Astrocyte (in vitro differentiated cells and primary cell): Measurements from ENCODE around the gene RNF180. TPM values are rescaled to one million over a fixed set of nuclear protein-coding genes. Genes with fewer than 3 reads are reported as not detected.

Experiments
- DNase-seq: peaks from one replicate; pipeline ENCODE4 v3.0.0-alpha.2; 2010; ENCODE audit warnings: low read depth
- FAIRE-seq: peaks from 2 replicates; lab custom pipeline; 2011; peaks lifted over from hg19 to GRCh38; lab: Jason Lieb, UNC
- H2AFZ ChIP-seq: 2 replicates; pipeline ENCODE4 v1.6.0; 2012; ENCODE audit warnings: low read depth, low read length, inconsistent platforms
- H3K27ac ChIP-seq: 2 replicates; pipeline ENCODE4 v1.5.1; 2011; ENCODE audit warnings: low read depth, low read length, inconsistent platforms
- H3K27me3 ChIP-seq: 2 replicates; pipeline ENCODE4 v1.6.0; 2011; ENCODE audit warnings: low read length, inconsistent platforms; ENCODE audit not compliant: insufficient read depth
- H3K36me3 ChIP-seq: 2 replicates; pipeline ENCODE4 v1.5.1; 2011; ENCODE audit warnings: low read length, inconsistent platforms; ENCODE audit not compliant: insufficient read depth
- H3K4me1 ChIP-seq: 2 replicates; pipeline ENCODE4 v1.5.1; 2011; ENCODE audit warnings: low read length, inconsistent platforms; ENCODE audit not compliant: insufficient read depth
- H3K4me2 ChIP-seq: 2 replicates; pipeline ENCODE4 v1.6.0; 2012; ENCODE audit warnings: low read length, inconsistent platforms
- H3K4me3 ChIP-seq: 2 replicates; pipeline ENCODE4 v1.5.1; 2011; ENCODE audit warnings: low read depth, mild to moderate bottlenecking, low read length, inconsistent platforms; ENCODE audit not compliant: insufficient read depth
- H3K79me2 ChIP-seq: 2 replicates; pipeline ENCODE4 v1.6.0; 2012; ENCODE audit warnings: mild to moderate bottlenecking, low read length, inconsistent platforms; ENCODE audit not compliant: insufficient read depth
- H3K9ac ChIP-seq: 2 replicates; pipeline ENCODE4 v1.6.0; 2012; ENCODE audit warnings: mild to moderate bottlenecking, low read length, inconsistent platforms
- H3K9me3 ChIP-seq: 2 replicates; pipeline ENCODE4 v1.5.1; 2012; ENCODE audit warnings: low read depth, mild to moderate bottlenecking, low read length, inconsistent platforms; ENCODE audit not compliant: insufficient read depth
- H4K20me1 ChIP-seq: 2 replicates; pipeline ENCODE4 v1.6.0; 2012; ENCODE audit warnings: low read length, inconsistent platforms; ENCODE audit not compliant: insufficient read depth
- H3K27ac Mint-ChIP-seq: one replicate; pipeline ENCODE4 v1.8.0; 2021; ENCODE audit warnings: mild to moderate bottlenecking, mixed read lengths; ENCODE audit not compliant: unreplicated experiment
- H3K27me3 Mint-ChIP-seq: one replicate; pipeline ENCODE4 v1.8.0; 2021; ENCODE audit warnings: low read depth, mixed read lengths; ENCODE audit not compliant: unreplicated experiment
- H3K36me3 Mint-ChIP-seq: one replicate; pipeline ENCODE4 v1.8.0; 2021; ENCODE audit warnings: low read depth, mixed read lengths; ENCODE audit not compliant: unreplicated experiment
- H3K4me1 Mint-ChIP-seq: one replicate; pipeline ENCODE4 v1.8.0; 2021; ENCODE audit warnings: low read depth, mixed read lengths; ENCODE audit not compliant: unreplicated experiment
- H3K4me3 Mint-ChIP-seq: one replicate; pipeline ENCODE4 v1.8.0; 2021; ENCODE audit warnings: mild to moderate bottlenecking, moderate library complexity, mixed read lengths; ENCODE audit not compliant: unreplicated experiment
- H3K9me3 Mint-ChIP-seq: one replicate; pipeline ENCODE4 v1.8.0; 2021; ENCODE audit warnings: mild to moderate bottlenecking, mixed read lengths; ENCODE audit not compliant: unreplicated experiment
- EZH2 ChIP-seq: IDR thresholded peaks from 2 replicates; pipeline ENCODE4 v1.6.1; 2012; ENCODE audit warnings: mild to moderate bottlenecking, low read length, inconsistent platforms; ENCODE audit not compliant: insufficient read depth
- total RNA-seq: library from RNA; stranded (reverse); gene quantifications from 2 replicates; pipeline ENCODE4 v1.2.1, GENCODE V29; 2021
- TF ChIP-seq, protein P1 (sequence below): IDR thresholded peaks from 2 replicates; pipeline ENCODE4 v1.5.1; 2011; ENCODE audit warnings: low read depth, mild to moderate bottlenecking, inconsistent platforms, low read length, moderate library complexity; ENCODE audit not compliant: insufficient read depth

Gene RNF180
- total RNA-seq, 1 donor from 2014 or later, result 5.4 TPM

DNA sequence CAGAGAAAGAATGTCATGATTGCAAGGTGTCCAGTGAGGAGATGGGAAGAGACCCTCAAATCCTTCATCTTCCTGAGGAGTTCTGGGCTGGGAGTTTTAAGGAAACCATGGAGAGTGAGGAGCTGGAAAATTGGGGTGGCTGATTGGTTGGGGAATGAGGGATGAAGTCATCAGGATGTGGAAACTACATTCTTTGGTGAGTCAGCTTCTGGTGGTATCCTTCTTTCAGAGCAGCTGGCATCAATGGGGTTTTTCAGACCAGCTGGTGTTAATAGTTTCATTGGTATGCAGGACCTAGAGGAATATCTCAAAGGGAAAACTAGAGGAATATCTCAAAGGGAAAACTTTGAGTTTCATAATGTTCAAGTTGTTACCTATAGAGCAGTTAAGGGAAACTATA lies 45.2 kb downstream of the RNF180 start:
- no peaks in the 10 kb centered on the region for H3K79me2 ChIP-seq
- DNase-seq (peak; percentile 90), FAIRE-seq (peak; percentile 84)
- H3K27ac ChIP-seq, result peak overlapping the region; percentile 59
- peak overlapping the region; percentile 32 for H2AFZ ChIP-seq
- peak overlapping the region; percentile 23 for H3K9ac ChIP-seq
- TF ChIP-seq, protein P1, sequence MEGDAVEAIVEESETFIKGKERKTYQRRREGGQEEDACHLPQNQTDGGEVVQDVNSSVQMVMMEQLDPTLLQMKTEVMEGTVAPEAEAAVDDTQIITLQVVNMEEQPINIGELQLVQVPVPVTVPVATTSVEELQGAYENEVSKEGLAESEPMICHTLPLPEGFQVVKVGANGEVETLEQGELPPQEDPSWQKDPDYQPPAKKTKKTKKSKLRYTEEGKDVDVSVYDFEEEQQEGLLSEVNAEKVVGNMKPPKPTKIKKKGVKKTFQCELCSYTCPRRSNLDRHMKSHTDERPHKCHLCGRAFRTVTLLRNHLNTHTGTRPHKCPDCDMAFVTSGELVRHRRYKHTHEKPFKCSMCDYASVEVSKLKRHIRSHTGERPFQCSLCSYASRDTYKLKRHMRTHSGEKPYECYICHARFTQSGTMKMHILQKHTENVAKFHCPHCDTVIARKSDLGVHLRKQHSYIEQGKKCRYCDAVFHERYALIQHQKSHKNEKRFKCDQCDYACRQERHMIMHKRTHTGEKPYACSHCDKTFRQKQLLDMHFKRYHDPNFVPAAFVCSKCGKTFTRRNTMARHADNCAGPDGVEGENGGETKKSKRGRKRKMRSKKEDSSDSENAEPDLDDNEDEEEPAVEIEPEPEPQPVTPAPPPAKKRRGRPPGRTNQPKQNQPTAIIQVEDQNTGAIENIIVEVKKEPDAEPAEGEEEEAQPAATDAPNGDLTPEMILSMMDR, result no peak
- no peak for TF ChIP-seq EZH2
- no peaks in the 10 kb centered on the region for H4K20me1 ChIP-seq
- no peaks in the 10 kb centered on the region for H3K27me3 Mint-ChIP-seq
- H3K4me1 Mint-ChIP-seq, result peaks cover 26% of the 10 kb centered on the region
- no peaks in the 10 kb centered on the region for H3K9me3 ChIP-seq
- H3K4me3 ChIP-seq, result no peak overlapping the region
- no peaks in the 10 kb centered on the region for H3K36me3 Mint-ChIP-seq
- no peaks in the 10 kb centered on the region for H3K9me3 Mint-ChIP-seq
- peak overlapping the region; percentile 43 for H3K27ac Mint-ChIP-seq
- no peaks in the 10 kb centered on the region for H3K36me3 ChIP-seq
- H3K4me2 ChIP-seq, result peak overlapping the region; percentile 61
- H3K27me3 ChIP-seq, result no peaks in the 10 kb centered on the region
- H3K4me1 ChIP-seq, result peaks cover 13% of the 10 kb centered on the region
- no peak overlapping the region for H3K4me3 Mint-ChIP-seq

DNA sequence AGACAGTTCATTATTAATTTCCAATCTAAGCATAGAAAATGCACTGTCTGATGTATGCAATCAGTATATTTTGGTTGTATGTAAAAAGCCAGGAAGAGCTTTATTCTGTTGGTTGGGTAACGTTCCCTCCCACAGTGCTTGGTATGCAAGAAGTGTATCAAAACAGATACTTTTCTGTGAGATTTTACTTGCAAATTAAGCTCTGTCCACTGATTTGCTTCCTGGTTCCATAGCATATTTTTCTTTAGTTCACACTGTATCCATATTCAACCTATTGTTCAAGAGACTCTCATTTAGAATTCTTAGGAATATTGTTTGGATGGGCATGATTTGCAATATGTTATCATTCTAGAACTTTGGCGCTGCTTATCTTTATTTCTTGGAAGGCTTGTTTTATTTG lies 47.4 kb downstream of the RNF180 start:
- FAIRE-seq, result no peak
- no peaks in the 10 kb centered on the region for H3K9me3 Mint-ChIP-seq
- H4K20me1 ChIP-seq, result no peaks in the 10 kb centered on the region

DNA sequence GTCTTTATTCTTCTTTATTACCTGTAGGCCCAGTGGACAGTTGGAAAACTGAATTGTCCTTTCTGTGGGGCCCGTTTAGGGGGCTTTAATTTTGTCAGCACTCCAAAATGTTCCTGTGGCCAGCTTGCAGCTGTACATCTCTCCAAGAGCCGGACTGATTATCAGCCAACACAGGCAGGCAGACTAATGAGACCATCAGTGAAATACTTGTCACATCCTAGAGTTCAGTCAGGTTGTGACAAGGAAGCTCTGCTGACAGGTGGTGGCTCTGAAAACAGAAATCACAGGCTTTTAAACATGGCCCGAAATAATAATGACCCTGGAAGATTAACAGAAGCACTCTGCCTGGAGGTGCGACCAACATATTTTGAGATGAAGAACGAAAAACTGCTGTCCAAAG lies 47.9 kb downstream of the RNF180 start:
- no peak overlapping the region for H3K4me3 Mint-ChIP-seq
- no peaks in the 10 kb centered on the region for H3K36me3 ChIP-seq
- H3K9ac ChIP-seq, result no peak overlapping the region
- no peak overlapping the region for H3K4me2 ChIP-seq
- TF ChIP-seq, protein P1, result no peak
- TF ChIP-seq EZH2, result no peak
- H3K79me2 ChIP-seq, result no peaks in the 10 kb centered on the region
- H2AFZ ChIP-seq, result peak overlapping the region; percentile 50
- no peaks in the 10 kb centered on the region for H3K36me3 Mint-ChIP-seq
- H3K27me3 Mint-ChIP-seq, result no peaks in the 10 kb centered on the region
- no peak overlapping the region for H3K27ac ChIP-seq
- H3K27me3 ChIP-seq, result no peaks in the 10 kb centered on the region
- no peak overlapping the region for H3K27ac Mint-ChIP-seq
- H3K4me3 ChIP-seq, result no peak overlapping the region
- H3K9me3 ChIP-seq, result no peaks in the 10 kb centered on the region
- FAIRE-seq, result no peak
- H3K4me1 ChIP-seq, result peaks cover 13% of the 10 kb centered on the region
- peaks cover 18% of the 10 kb centered on the region for H3K4me1 Mint-ChIP-seq
- no peak for DNase-seq
- no peaks in the 10 kb centered on the region for H4K20me1 ChIP-seq
- H3K9me3 Mint-ChIP-seq, result no peaks in the 10 kb centered on the region

More for the DNA sequence above, 47.4 kb downstream of the RNF180 start:
- H3K27ac Mint-ChIP-seq, result no peak overlapping the region
- H3K36me3 Mint-ChIP-seq, result no peaks in the 10 kb centered on the region
- Histone ChIP-seq H3K4me2 (no peak overlapping the region), H3K79me2 (no peaks in the 10 kb centered on the region), H3K36me3 (no peaks in the 10 kb centered on the region), H3K9me3 (no peaks in the 10 kb centered on the region), H3K4me1 (peaks cover 13% of the 10 kb centered on the region), H2AFZ (no peak overlapping the region), H3K27ac (no peak overlapping the region), H3K4me3 (no peak overlapping the region), H3K9ac (no peak overlapping the region), H3K27me3 (no peaks in the 10 kb centered on the region)
- DNase-seq, result no peak
- H3K27me3 Mint-ChIP-seq, result no peaks in the 10 kb centered on the region
- no peak overlapping the region for H3K4me3 Mint-ChIP-seq
- peaks cover 20% of the 10 kb centered on the region for H3K4me1 Mint-ChIP-seq
- TF ChIP-seq, protein P1, result no peak
- no peak for TF ChIP-seq EZH2
